HEK293T (cell line): Measurements from ENCODE around the gene TRPV4.

Experiments used
- ARNT ChIP-seq: fragments of 450-650 bp; IDR thresholded peaks from 2 replicates; pipeline ENCODE4 v1.6.1; 2017; ENCODE audit warnings: mild to moderate bottlenecking
- BHLHE40 ChIP-seq: fragments of 450-650 bp; IDR thresholded peaks from 2 replicates; pipeline ENCODE4 v1.6.1; 2016; ENCODE audit warnings: mild to moderate bottlenecking, moderate library complexity, borderline replicate concordance
- CTBP1 ChIP-seq: fragments of 450-650 bp; IDR thresholded peaks from 2 replicates; pipeline ENCODE4 v1.6.1; 2016; ENCODE audit warnings: borderline replicate concordance
- FOXA1 ChIP-seq: fragments of 450-650 bp; IDR thresholded peaks from 2 replicates; pipeline ENCODE4 v1.6.1; 2016; ENCODE audit warnings: mild to moderate bottlenecking
- FOXM1 ChIP-seq: fragments of 450-650 bp; IDR thresholded peaks from 2 replicates; pipeline ENCODE4 v1.6.1; 2017; ENCODE audit warnings: mild to moderate bottlenecking, borderline replicate concordance
- L3MBTL2 ChIP-seq: fragments of 450-650 bp; conservative IDR thresholded peaks from 2 replicates; pipeline ENCODE4 v1.6.1; 2016; ENCODE audit warnings: mild to moderate bottlenecking
- LEF1 ChIP-seq: fragments of 450-650 bp; IDR thresholded peaks from 2 replicates; pipeline ENCODE4 v1.6.1; 2017; ENCODE audit warnings: mild to moderate bottlenecking, borderline replicate concordance
- NFRKB ChIP-seq: fragments of 450-650 bp; IDR thresholded peaks from 2 replicates; pipeline ENCODE4 v1.6.1; 2016; ENCODE audit warnings: mild to moderate bottlenecking, moderate library complexity
- PKNOX1 ChIP-seq: fragments of 450-650 bp; IDR thresholded peaks from 2 replicates; pipeline ENCODE4 v1.6.1; 2016
- SP1 ChIP-seq: fragments of 450-650 bp; IDR thresholded peaks from 2 replicates; pipeline ENCODE4 v1.6.1; 2017
- SUZ12 ChIP-seq: fragments of 450-650 bp; IDR thresholded peaks from 2 replicates; pipeline ENCODE4 v1.6.1; 2016; ENCODE audit warnings: mild to moderate bottlenecking
- TARDBP ChIP-seq: fragments of 450-650 bp; IDR thresholded peaks from 2 replicates; pipeline ENCODE4 v1.6.1; 2016

GRCh38 chr12:109863847-109864712 lies 30.9 kb upstream of the TRPV4 start:
- TF ChIP-seq FOXA1 (no peak), FOXM1 (no peak), SUZ12 (no peak), TARDBP (no peak), BHLHE40 (no peak), PKNOX1 (no peak), L3MBTL2 (no peak), ARNT (no peak), LEF1 (no peak), CTBP1 (no peak), NFRKB (no peak), SP1 (no peak)
